Adrenal gland (tissue), 12 donors: ENCODE data around the gene CDH4. TPM values are rescaled to one million over a fixed set of nuclear protein-coding genes. Genes with fewer than 3 reads are reported as not detected.

Experiments used
- DNase-seq, 7 donors: peaks; one replicate each; pipeline ENCODE4 v3.0.0-alpha.2; 2019 to 2020
- H3K27ac ChIP-seq, 5 donors: fragments of 200-600 bp; sonication (generic) in 4 of 5; 1 replicate in 3 of 5; 2 replicates in 2 of 5; pipeline versions ENCODE4 v1.5.1 to v1.8.0; 2016 to 2020; ENCODE audit warnings: mild to moderate bottlenecking in 1 of 5
- H3K27me3 ChIP-seq: fragments of 200-600 bp; 2 replicates; pipeline ENCODE4 v1.8.0; 2021
- H3K36me3 ChIP-seq, 2 donors: fragments of 200-600 bp; replicated peaks in 1 of 2; 1 replicate in 1 of 2; 2 replicates in 1 of 2; pipeline versions ENCODE4 v1.5.1 to v1.8.0; 2018 to 2022
- H3K4me1 ChIP-seq, 2 donors: fragments of 200-600 bp; replicated peaks in 1 of 2; 1 replicate in 1 of 2; 2 replicates in 1 of 2; pipeline versions ENCODE4 v1.5.1 to v1.8.0; 2018 to 2021
- H3K4me3 ChIP-seq, 4 donors: fragments of 200-600 bp; sonication (generic) in 3 of 4; one replicate each; pipeline ENCODE4 v1.5.1; 2016 to 2018
- H3K9me3 ChIP-seq, 3 donors: fragments of 200-600 bp; sonication (generic) in 1 of 3; replicated peaks in 1 of 3; 1 replicate in 2 of 3; 2 replicates in 1 of 3; pipeline versions ENCODE4 v1.5.1 to v1.8.0; 2016 to 2021
- CTCF ChIP-seq, 6 experiments: fragments of 450-650 bp in 4 of 6; fragments of 200-600 bp in 2 of 6; sonication (generic) in 1 of 6; IDR thresholded peaks; 1 replicate in 5 of 6; 2 replicates in 1 of 6; pipeline versions ENCODE4 v1.5.1 to v1.8.0; 2016 to 2021; ENCODE audit warnings: antibody characterized with exemption in 6 of 6, mild to moderate bottlenecking in 2 of 6, moderate library complexity in 1 of 6
- POLR2A ChIP-seq, 2 donors: fragments of 450-650 bp; IDR thresholded peaks; one replicate each; pipeline ENCODE4 v1.6.1; 2017; ENCODE audit warnings: antibody characterized with exemption in 2 of 2, mild to moderate bottlenecking in 2 of 2, moderate library complexity in 1 of 2
- WGBS, 4 donors: extraction: QIAGEN DNeasy Blood & Tissue Kit in 2 of 4; methylation state at CpG; one replicate each; pipeline versions ENCODE4 v1.1.5 to v1.1.7; 2013 to 2017; 5-methylcytosine and 5-hydroxymethylcytosine counted together
- intact Hi-C, 2 donors: fragments of 100-400 bp; cut with DNase I; formaldehyde crosslinking; loops; one replicate each; pipeline versions ENCODE4 v1.14.1 to v1.15.0; 2022 to 2023
- polyA plus RNA-seq, 3 donors: library from polyadenylated mRNA; stranded (reverse); fragments of 200-250 nt in 2 of 3; fragments of 350-450 nt in 1 of 3; fragmentation: Illumina TruSeq in 1 of 3; extraction: RNeasy Lipid Tissue Mini Kit (QIAGEN cat#74804) in 1 of 3; gene quantifications; one replicate each; pipeline ENCODE4 v1.2.3, GENCODE V29; 2013 to 2014
- total RNA-seq, 9 donors: library from RNA; depleted of rRNA in 4 of 9; stranded (reverse); fragments of >200 nt in 4 of 9; fragments of 120-200 nt in 1 of 9; fragmentation: NEBNext Ultra II Directional in 1 of 9; extraction: Animal tissue kit (Norgen Biotek cat#: 25700) in 1 of 9; gene quantifications; one replicate each; pipeline versions ENCODE4 v1.1.0 to v1.2.4, GENCODE V29; 2013 to 2023
- donor health status: healthy with polysubstance abuse.
- donor health status: Bipolar disorder and iron deficiency.
- donor health status: DM: yes; HTN: yes; CAD: no.
- donor health status: DM: no; HTN: no; CAD: no.
- donor health status: DM: no; HTN: no; CAD: no.
- donor health status: DM: yes; HTN: yes; CAD: no.

Gene CDH4
- total and polyA plus RNA-seq, 12 donors, result 0.08 to 0.53 (median 0.20) TPM; not detected in 3

- no peaks in the 10 kb centered on the region for H3K36me3 ChIP-seq
- WGBS, 4 donors, result 83 to 90% (median 89%) methylated on average over 13 of the region's 13 CpGs
- intact Hi-C loops, result no loop called here
- H3K9me3 ChIP-seq, result no peaks in the 10 kb centered on the region
- TF ChIP-seq CTCF (IDR thresholded peaks at IDR 0.05), result no peak
- no peak for TF ChIP-seq POLR2A (IDR thresholded peaks at IDR 0.05)
- peaks cover 6% of the 10 kb centered on the region for H3K27me3 ChIP-seq
- H3K4me3 ChIP-seq, result no peak overlapping the region
- H3K27ac ChIP-seq, result no peak overlapping the region
- H3K4me1 ChIP-seq, result no peaks in the 10 kb centered on the region
- DNase-seq, result no peak
These were observed 95.4 kb downstream of the CDH4 start for GRCh38 chr20:61347443-61347842.

GRCh38 chr20:61349447-61350165 is 97.5 kb downstream of the CDH4 start:
- H3K27me3 ChIP-seq, result peaks cover 6% of the 10 kb centered on the region
- no peaks in the 10 kb centered on the region for H3K36me3 ChIP-seq
- no peak overlapping the region for H3K27ac ChIP-seq
- intact Hi-C loops, result no loop called here
- no peak for TF ChIP-seq POLR2A (IDR thresholded peaks at IDR 0.05)
- no peak for TF ChIP-seq CTCF (IDR thresholded peaks at IDR 0.05)
- no peaks in the 10 kb centered on the region for H3K4me1 ChIP-seq
- H3K9me3 ChIP-seq, result no peaks in the 10 kb centered on the region
- no peak for DNase-seq
- WGBS, 4 donors, result 69 to 86% (median 77%) methylated on average over 8 to 20 of the region's 21 CpGs
- no peak overlapping the region for H3K4me3 ChIP-seq

GRCh38 chr20:61350500-61351250 is 98.6 kb downstream of the CDH4 start:
- intact Hi-C loops, result no loop called here
- Histone ChIP-seq H3K36me3 (no peaks in the 10 kb centered on the region), H3K4me3 (no peak overlapping the region), H3K27ac (no peak overlapping the region), H3K27me3 (peaks cover 6% of the 10 kb centered on the region), H3K9me3 (no peaks in the 10 kb centered on the region), H3K4me1 (no peaks in the 10 kb centered on the region)
- WGBS, 4 donors, result 60 to 71% (median 62%) methylated on average over 11 to 14 of the region's 14 CpGs
- TF ChIP-seq POLR2A (IDR thresholded peaks at IDR 0.05) (no peak), CTCF (IDR thresholded peaks at IDR 0.05) (no peak)
- DNase-seq, result no peak

- 40 to 44% (median 41%) methylated on average over 32 to 33 of the region's 33 CpGs for WGBS, 4 donors
- TF ChIP-seq POLR2A (IDR thresholded peaks at IDR 0.05), result no peak
- no peak for TF ChIP-seq CTCF (IDR thresholded peaks at IDR 0.05)
- DNase-seq, result no peak
These were observed 100.5 kb downstream of the CDH4 start for GRCh38 chr20:61352346-61353260.

More at GRCh38 chr20:61352346-61353260, 100.5 kb downstream of the CDH4 start:
- Histone ChIP-seq H3K27ac (no peak overlapping the region), H3K4me1 (no peaks in the 10 kb centered on the region), H3K27me3 (no peaks in the 10 kb centered on the region), H3K4me3 (no peak overlapping the region), H3K36me3 (no peaks in the 10 kb centered on the region), H3K9me3 (no peaks in the 10 kb centered on the region)
- intact Hi-C loops, result no loop called here
